ENCODE results near the gene CAPN14.

CAPN14 gene

DNA sequence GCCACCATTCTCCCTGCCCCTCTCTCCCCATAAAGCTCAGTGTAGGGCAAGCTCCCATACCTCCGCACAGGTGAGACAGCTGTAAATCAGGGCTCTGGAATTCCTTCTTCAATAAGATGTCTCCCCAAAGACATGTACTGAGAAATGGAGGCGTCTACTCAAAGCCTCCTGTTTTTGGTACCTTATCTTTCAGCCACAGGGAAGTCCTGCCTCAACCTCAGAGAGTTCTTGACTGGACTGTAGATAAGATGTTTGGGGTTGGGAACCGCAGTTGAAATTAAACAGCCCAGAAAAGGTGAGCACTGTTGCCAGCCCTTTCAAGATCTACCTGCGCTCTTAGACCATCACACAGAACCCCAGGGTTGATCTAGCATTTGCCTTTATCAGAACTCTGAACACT lies 77.6 kb downstream of the CAPN14 start:
- DNase-seq (ENCODE audit: low spot score), result no peak

DNA sequence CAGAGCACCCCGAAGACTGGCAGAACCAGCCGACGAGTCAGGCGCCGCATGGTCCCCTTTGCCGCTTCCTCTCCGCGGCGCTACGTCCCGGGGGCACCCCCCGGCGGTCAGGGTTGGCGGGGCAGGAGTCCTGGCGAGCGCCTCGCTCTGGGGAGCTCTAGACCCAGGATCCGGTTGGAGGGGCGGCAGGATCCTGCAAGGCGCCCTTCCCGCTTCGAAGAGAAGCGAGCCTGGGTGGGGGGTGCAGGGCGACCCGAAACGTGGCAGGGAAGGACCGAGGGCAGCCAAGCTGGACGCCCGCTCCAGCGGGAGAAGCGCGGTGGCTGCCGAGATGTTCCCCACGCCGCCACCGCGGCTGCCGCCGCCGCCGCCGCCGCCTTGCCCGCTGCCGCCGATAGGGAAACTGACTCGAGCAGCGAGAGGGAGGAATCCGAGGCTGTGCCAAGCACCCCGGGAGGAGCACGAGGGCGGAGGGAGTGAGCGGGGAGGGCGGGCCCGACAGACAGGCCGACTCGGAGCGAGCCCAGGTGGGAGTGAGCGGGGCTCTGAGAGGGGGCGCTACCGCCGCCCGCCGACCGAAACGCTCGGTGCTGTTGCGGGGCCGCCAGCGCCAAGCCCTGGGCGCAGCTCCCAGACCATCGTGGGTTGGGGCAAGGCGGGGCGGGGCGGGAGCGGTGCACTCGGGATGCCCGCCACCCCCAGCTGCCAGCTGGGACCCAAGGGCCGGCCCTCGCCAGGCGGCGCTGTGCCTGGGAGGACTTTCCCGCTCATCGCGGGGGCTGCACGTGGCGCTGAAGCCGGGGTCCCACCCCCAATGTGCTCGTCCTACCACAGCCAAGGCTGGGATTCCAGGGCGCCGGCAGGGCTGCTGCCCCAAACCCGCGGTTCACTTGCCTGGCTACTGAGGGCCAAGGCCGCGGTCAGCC lies 79.0 kb downstream of the CAPN14 start, which contains the start of gene GALNT14:
Gene GALNT14, minus strand, starts transcription at position 404 of the 926 bp plus-strand sequence. Its CDS starts 354 bp downstream, at position 50.
- peak; percentile 85 for DNase-seq (ENCODE audit: low spot score)

DNA sequence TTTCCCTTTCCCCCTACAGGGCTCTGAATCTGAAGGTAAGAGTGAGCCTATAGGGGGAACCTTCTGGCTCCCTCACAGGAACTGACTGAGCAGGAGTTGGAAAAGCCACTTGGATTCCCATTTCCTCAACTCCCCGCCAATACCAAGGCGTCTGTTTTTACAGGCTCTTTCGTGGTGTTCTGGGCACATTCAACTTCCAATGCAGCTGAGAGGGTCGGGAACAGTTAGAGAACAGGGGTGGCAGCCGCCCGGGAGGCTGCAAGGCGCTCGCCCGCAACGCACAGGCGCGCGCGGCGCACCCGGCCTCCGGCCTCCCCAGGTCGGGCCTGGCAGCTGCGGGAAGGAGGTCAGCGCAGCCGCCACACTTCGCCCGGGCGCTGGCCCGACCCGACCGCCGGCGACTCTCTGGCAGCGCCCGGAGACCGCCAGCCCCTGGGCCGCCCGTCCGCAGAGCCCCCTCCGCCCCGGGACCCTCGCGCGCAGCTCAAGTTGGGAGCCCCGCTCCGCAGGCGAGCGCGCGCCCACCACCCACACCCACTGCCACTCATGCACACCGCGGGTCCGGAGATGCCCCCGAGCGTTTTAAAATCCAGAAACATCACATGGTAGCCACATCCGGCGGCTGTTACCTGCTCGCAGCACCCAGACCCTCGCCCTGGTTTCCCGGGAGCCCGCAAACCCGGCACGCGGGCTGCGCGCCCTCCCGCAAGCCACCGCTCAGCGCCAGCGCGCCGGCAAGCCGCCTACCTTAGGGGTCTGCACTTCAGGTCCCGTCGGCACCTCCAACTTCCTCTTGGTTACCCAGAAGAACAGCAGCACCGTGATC lies 79.9 kb downstream of the CAPN14 start:
- DNase-seq (ENCODE audit: low spot score), result peak; percentile 62

DNA sequence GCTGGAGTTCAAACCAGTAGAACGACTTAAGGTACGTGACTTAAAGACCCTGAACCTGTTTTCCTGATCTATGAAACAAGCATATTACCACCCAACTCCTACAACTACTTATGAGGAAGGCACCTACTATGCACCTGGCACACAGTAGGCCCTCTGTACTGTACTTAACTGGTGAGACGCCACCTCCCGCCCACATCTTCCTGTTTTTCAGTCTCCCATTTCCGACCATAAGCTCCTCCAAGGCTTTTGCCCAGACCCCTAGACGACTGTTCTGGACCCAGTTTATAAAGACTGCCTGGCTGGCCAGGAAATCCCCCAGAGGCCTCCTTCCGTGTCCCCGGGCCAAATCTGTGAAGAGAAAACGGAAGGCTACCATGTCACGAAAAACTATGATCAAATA lies 80.6 kb downstream of the CAPN14 start:
- DNase-seq (ENCODE audit: low spot score), result no peak

DNA sequence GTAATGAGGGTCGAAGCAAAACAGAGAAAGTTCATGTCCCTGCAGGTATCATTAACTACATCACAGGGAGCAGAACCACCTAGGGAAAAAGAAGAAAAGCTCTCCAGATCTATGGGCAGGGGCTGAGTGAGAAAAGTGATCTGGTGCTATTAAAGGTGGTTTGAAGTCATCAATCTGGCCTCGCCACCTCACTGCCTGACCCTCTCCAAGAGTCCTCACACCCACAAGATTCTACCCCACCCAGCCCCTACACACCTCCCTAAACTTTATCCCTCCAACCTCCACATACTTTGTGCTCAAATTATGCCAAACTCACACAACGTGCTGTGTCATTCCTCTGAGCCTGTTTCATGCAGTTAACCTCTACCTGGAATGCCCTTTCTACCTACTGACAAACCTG lies 81.3 kb downstream of the CAPN14 start:
- DNase-seq (ENCODE audit: low spot score), result no peak

DNA sequence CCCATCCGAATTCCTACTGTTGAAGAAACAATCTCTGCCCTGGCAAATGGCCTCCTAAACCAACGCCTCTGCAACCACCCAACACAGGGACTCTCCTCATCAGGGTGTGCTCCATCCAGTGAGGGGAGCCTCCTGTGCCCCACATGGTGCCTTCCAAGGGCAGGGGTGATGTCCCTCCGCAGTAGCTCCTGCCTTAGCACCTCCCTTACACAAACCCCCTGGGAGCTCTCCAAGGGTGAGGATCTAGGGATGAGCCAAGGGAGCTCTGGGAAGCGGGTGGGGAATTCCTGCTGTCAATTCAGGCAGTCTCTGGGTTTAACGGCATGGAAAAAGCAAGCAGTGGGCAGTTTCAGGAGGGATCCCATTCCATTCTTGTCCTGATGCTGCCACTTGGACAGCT lies 82.8 kb downstream of the CAPN14 start:
- DNase-seq (ENCODE audit: low spot score), result peak; percentile 25

DNA sequence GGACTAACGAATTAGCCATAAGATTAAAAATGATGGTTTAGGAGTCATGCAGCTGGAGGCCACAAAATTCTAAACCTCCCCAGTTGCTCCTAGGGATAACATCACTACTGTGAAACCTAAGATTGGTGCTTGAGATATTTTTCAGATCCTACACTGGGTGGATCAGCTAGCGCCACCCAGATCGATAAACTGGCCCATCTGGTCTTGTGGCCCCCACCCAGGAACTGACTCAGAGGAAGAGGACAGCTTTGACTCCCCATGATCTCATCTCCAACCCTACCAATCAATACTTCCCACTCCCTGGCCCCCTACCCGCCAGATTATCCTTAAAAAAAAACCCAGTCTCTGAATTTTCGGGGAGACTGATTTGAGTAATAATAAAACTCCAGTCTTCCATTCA lies 84.5 kb downstream of the CAPN14 start:
- DNase-seq (ENCODE audit: low spot score), result no peak

DNA sequence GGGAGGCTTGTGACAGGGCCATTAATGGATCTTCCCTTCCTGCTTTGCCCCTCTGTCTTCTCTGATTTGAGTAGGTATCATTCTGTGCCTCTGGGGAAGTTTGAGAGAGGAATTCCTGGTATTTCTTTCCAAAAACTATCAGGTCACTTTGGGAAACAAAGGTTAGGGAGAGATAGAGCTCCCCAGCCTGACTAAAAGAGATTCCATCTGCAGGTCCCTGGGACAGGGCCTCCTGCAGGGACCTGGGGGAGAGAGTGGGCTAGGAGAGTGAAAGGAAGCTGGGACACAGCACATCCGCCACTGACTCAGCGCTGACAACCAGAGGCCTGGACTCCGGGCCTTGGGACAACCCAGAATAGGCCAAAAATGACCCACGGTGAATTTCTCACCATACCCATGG lies 85.4 kb downstream of the CAPN14 start:
- peak; percentile 18 for DNase-seq (ENCODE audit: low spot score)

DNA sequence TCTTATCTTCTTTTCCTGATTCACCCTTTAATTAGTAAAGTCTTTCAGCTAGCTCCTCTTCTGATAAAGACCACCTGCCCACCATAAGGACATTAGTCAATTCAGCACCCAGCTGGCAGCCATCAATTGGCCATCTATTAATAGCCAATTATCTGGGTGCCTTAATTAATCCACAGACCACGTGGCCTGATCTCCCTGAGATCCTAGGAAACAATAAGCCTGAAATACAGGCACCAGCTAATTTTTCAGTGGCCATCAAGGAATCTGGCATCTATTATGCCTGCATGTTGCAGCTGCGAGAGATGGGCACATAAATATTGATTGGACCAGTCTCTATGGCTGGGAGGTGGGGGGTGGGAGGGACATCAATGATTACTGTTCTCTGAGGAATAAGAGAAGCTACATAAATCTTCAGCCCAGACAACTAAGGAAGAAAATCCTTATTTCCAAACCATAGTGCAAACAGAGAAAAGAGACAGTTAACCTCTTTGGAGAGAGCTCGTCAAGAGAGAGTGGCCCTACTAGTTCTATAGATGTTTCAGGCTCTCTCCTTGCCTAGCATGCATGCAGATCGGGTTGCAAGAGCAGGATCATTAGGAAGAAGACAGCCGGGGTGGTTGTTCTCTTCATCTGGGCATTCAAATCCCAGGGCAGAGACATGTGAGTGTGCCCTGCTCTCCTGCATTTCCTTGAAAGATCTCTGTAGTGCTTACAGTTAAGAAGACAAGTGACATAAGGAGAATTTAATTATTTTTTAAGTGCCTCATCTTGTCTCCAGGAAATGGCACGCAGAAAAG lies 87.7 kb downstream of the CAPN14 start:
- DNase-seq (ENCODE audit: low spot score), result peak; percentile 10

DNA sequence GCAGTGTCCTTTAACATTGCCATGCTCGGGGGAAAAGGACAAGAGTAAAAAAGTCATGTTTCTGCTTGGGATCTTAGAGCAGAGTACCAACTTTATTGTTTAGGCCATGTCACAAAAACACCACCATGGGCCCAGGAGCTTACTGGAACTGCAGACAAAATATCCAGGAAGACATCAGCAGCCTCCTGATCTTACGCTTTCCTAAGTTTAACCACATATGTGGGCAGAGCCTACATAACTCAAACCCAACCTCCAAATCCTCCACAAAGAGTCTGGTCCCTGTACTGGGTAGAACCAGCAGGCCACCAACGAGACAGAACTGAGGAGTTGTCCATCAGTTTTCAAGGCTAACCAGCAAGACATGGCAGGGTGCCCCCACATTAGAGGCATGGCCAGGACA lies 89.4 kb downstream of the CAPN14 start:
- peak; percentile 66 for DNase-seq (ENCODE audit: low spot score)

DNA sequence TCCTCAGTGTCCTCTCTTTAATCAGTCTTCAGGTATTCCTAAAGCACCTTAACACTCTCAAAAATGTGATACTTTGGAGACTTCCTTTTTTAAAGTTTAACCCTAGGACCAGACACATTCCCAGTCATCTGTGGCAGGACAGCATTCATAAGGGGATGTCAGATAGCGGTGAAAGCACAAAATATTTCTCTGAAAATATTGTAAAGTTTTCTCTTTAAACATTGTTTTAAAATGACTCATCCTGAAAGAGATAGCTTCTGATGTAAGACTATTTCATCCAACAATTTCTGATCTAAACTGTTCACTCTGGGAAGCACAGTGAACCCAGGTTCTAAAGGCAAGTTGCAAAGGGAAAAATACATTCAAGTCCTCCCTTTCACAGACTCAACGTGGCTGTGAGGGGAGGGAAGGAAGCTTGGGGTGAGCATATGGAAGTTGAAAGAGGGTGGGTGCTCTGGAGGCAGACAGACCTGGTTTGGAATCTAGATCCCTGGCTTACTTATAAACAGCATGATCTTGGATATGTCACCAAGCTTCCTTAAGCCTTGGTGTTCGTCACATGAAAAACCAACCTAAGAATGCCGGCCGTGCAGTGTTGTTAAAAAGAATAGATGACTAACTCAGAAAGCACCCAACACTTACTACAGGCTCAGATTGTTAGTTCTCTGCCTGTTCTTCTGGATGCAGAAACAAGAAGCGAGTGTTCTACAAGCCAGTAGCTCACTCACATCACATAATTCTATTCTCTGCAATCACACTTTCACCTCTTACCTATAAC lies 91.2 kb downstream of the CAPN14 start:
- DNase-seq (ENCODE audit: low spot score), result peak; percentile 94

DNA sequence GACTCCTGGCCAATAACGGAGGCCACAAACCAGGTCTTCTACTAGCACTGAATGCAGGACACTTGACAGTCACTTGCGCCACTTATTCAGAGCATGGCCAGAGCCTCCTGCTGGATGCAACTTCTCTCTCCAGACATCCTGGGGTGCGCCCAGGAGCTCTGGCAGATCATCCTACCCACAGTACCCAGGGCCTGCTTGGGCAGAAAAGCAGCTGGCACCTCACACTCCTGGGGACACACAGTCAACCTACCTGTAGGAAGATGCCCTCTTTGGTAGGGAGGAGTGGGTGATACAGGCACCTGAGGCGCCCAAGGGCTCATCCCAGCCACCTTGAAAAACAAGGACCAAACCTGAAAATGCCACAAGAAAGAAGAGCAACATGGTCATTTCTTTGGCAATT lies 92.4 kb downstream of the CAPN14 start:
- DNase-seq (ENCODE audit: low spot score), result no peak
